ENCODE data around the gene SFXN3. TPM values are rescaled to one million over a fixed set of nuclear protein-coding genes. Genes with fewer than 3 reads are reported as not detected.

The SFXN3 gene
- total RNA-seq, 1 donor from 2014 or later, result 13.4 TPM

- intact Hi-C loops (cut with micrococcal nuclease), result no loop called here
- Histone ChIP-seq H3K36me3 (no peaks in the 10 kb centered on the region), H3K4me3 (no peak overlapping the region), H3K4me1 (peaks cover 33% of the 10 kb centered on the region), H3K9me3 (replicated peaks) (no peaks in the 10 kb centered on the region), H3K27ac (replicated peaks) (no peak overlapping the region), H3K27me3 (ENCODE audit: low read depth) (peaks cover 68% of the 10 kb centered on the region)
- no peak for TF ChIP-seq CTCF (IDR thresholded peaks at IDR 0.05; ENCODE audit: borderline replicate concordance)
- no peak for DNase-seq
Measured at GRCh38 chr10:101046332-101047238, 15.6 kb downstream of the SFXN3 start.

GRCh38 chr10:101047268-101047667 is 16.2 kb downstream of the SFXN3 start:
- H3K27me3 ChIP-seq (ENCODE audit: low read depth), result peaks cover 73% of the 10 kb centered on the region
- H3K4me1 ChIP-seq, result peaks cover 27% of the 10 kb centered on the region
- no peaks in the 10 kb centered on the region for H3K36me3 ChIP-seq
- TF ChIP-seq CTCF (IDR thresholded peaks at IDR 0.05; ENCODE audit: borderline replicate concordance), result no peak
- H3K9me3 ChIP-seq (replicated peaks), result no peaks in the 10 kb centered on the region
- H3K27ac ChIP-seq (replicated peaks), result no peak overlapping the region
- intact Hi-C loops (cut with micrococcal nuclease), result no loop called here
- no peak for DNase-seq
- H3K4me3 ChIP-seq, result no peak overlapping the region

- H3K9me3 ChIP-seq (replicated peaks), result no peaks in the 10 kb centered on the region
- peaks cover 20% of the 10 kb centered on the region for H3K4me1 ChIP-seq
- intact Hi-C loops (cut with micrococcal nuclease), result no loop called here
- H3K36me3 ChIP-seq, result no peaks in the 10 kb centered on the region
- no peak for DNase-seq
- H3K27ac ChIP-seq (replicated peaks), result no peak overlapping the region
- peaks cover 79% of the 10 kb centered on the region for H3K27me3 ChIP-seq (ENCODE audit: low read depth)
- TF ChIP-seq CTCF (IDR thresholded peaks at IDR 0.05; ENCODE audit: borderline replicate concordance), result no peak
- H3K4me3 ChIP-seq, result no peak overlapping the region
Measured at GRCh38 chr10:101047961-101048892, 17.2 kb downstream of the SFXN3 start.

GRCh38 chr10:101050208-101051069 is 19.4 kb downstream of the SFXN3 start:
- H3K4me3 ChIP-seq, result peak overlapping the region; percentile 30

More at GRCh38 chr10:101050208-101051069, 19.4 kb downstream of the SFXN3 start:
- peak; percentile 84 for TF ChIP-seq CTCF (IDR thresholded peaks at IDR 0.05; ENCODE audit: borderline replicate concordance)
- H3K9me3 ChIP-seq (replicated peaks), result no peaks in the 10 kb centered on the region
- intact Hi-C loops (cut with micrococcal nuclease), result no loop called here
- DNase-seq, result peak; percentile 49
- no peaks in the 10 kb centered on the region for H3K36me3 ChIP-seq
- peaks cover 73% of the 10 kb centered on the region for H3K27me3 ChIP-seq (ENCODE audit: low read depth)
- no peak overlapping the region for H3K27ac ChIP-seq (replicated peaks)
- peaks cover 15% of the 10 kb centered on the region for H3K4me1 ChIP-seq
